Measurements from ENCODE around the gene ALX4. TPM values are rescaled to one million over a fixed set of nuclear protein-coding genes. Genes with fewer than 3 reads are reported as not detected.

Gene ALX4
- total and polyA plus RNA-seq, 9 of the 15 experiments (the other 6 are each of a cell fraction or from before 2014, with no cell fraction given) = 0.07 to 1.2 (median 0.33) TPM

DNA sequence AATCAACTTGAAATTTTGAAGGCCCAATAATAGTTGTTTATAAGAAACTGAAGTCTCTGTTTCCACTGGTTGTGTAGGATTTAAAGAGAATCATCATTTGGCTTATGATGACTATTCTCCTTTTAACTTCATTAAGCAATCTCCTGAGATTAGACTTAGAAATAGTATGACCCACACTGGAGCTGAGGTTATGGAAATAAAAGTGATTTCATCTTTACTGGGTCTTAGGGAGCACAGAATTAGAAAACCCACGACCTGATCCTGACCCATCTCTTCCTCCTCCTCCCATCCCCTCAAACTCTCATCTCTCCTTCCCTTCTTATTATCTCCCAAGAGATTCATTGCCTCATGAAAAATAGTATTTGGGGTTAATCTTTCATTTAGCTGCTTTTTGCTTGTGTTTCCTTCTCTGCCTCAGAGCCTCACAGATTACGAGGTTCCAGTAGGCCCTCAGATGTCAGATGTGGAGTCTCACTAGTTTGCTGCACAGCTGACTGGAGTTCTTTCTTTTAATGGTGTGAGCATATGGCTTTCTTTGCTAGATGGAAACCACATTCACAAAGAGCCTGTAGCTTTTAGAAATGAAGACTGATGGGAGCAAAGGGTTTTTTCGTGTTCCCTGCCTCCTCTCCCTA lies 85.0 kb downstream of the ALX4 start:
- POLR2A ChIA-PET = interaction anchor here (0.7 to 0.8 kb wide), 2 partner anchors 9 to 158 kb away, joined by 3 read pairs; no protein-coding TSS in a partner anchor
- 55% methylated on average over 3 of the region's 3 CpGs for WGBS (ENCODE audit: insufficient coverage, low coverage, missing lambda C conversion rate)
- TF ChIP-seq, protein P1, sequence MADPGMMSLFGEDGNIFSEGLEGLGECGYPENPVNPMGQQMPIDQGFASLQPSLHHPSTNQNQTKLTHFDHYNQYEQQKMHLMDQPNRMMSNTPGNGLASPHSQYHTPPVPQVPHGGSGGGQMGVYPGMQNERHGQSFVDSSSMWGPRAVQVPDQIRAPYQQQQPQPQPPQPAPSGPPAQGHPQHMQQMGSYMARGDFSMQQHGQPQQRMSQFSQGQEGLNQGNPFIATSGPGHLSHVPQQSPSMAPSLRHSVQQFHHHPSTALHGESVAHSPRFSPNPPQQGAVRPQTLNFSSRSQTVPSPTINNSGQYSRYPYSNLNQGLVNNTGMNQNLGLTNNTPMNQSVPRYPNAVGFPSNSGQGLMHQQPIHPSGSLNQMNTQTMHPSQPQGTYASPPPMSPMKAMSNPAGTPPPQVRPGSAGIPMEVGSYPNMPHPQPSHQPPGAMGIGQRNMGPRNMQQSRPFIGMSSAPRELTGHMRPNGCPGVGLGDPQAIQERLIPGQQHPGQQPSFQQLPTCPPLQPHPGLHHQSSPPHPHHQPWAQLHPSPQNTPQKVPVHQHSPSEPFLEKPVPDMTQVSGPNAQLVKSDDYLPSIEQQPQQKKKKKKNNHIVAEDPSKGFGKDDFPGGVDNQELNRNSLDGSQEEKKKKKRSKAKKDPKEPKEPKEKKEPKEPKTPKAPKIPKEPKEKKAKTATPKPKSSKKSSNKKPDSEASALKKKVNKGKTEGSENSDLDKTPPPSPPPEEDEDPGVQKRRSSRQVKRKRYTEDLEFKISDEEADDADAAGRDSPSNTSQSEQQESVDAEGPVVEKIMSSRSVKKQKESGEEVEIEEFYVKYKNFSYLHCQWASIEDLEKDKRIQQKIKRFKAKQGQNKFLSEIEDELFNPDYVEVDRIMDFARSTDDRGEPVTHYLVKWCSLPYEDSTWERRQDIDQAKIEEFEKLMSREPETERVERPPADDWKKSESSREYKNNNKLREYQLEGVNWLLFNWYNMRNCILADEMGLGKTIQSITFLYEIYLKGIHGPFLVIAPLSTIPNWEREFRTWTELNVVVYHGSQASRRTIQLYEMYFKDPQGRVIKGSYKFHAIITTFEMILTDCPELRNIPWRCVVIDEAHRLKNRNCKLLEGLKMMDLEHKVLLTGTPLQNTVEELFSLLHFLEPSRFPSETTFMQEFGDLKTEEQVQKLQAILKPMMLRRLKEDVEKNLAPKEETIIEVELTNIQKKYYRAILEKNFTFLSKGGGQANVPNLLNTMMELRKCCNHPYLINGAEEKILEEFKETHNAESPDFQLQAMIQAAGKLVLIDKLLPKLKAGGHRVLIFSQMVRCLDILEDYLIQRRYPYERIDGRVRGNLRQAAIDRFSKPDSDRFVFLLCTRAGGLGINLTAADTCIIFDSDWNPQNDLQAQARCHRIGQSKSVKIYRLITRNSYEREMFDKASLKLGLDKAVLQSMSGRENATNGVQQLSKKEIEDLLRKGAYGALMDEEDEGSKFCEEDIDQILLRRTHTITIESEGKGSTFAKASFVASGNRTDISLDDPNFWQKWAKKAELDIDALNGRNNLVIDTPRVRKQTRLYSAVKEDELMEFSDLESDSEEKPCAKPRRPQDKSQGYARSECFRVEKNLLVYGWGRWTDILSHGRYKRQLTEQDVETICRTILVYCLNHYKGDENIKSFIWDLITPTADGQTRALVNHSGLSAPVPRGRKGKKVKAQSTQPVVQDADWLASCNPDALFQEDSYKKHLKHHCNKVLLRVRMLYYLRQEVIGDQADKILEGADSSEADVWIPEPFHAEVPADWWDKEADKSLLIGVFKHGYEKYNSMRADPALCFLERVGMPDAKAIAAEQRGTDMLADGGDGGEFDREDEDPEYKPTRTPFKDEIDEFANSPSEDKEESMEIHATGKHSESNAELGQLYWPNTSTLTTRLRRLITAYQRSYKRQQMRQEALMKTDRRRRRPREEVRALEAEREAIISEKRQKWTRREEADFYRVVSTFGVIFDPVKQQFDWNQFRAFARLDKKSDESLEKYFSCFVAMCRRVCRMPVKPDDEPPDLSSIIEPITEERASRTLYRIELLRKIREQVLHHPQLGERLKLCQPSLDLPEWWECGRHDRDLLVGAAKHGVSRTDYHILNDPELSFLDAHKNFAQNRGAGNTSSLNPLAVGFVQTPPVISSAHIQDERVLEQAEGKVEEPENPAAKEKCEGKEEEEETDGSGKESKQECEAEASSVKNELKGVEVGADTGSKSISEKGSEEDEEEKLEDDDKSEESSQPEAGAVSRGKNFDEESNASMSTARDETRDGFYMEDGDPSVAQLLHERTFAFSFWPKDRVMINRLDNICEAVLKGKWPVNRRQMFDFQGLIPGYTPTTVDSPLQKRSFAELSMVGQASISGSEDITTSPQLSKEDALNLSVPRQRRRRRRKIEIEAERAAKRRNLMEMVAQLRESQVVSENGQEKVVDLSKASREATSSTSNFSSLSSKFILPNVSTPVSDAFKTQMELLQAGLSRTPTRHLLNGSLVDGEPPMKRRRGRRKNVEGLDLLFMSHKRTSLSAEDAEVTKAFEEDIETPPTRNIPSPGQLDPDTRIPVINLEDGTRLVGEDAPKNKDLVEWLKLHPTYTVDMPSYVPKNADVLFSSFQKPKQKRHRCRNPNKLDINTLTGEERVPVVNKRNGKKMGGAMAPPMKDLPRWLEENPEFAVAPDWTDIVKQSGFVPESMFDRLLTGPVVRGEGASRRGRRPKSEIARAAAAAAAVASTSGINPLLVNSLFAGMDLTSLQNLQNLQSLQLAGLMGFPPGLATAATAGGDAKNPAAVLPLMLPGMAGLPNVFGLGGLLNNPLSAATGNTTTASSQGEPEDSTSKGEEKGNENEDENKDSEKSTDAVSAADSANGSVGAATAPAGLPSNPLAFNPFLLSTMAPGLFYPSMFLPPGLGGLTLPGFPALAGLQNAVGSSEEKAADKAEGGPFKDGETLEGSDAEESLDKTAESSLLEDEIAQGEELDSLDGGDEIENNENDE (IDR thresholded peaks at IDR 0.05; ENCODE audit: low read depth, low read length) = no peak
- TF ChIP-seq SIN3B (IDR thresholded peaks at IDR 0.05; ENCODE audit: low read depth) = no peak
- TF ChIP-seq MCM2 (IDR thresholded peaks at IDR 0.05; ENCODE audit: low read depth) = no peak
- no peak for TF ChIP-seq CBFB (CRISPR knock-in tag; IDR thresholded peaks at IDR 0.05)
- TF ChIP-seq COPS2 (conservative IDR thresholded peaks at IDR 0.05) = no peak
- TF ChIP-seq RBM14 (IDR thresholded peaks at IDR 0.05; ENCODE audit: borderline replicate concordance, insufficient read depth, low read depth, low read length) = no peak
- TF ChIP-seq HDAC2 (IDR thresholded peaks at IDR 0.05) = no peak
- TF ChIP-seq, protein P2, sequence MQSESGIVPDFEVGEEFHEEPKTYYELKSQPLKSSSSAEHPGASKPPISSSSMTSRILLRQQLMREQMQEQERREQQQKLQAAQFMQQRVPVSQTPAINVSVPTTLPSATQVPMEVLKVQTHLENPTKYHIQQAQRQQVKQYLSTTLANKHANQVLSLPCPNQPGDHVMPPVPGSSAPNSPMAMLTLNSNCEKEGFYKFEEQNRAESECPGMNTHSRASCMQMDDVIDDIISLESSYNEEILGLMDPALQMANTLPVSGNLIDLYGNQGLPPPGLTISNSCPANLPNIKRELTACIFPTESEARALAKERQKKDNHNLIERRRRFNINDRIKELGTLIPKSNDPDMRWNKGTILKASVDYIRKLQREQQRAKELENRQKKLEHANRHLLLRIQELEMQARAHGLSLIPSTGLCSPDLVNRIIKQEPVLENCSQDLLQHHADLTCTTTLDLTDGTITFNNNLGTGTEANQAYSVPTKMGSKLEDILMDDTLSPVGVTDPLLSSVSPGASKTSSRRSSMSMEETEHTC (IDR thresholded peaks at IDR 0.05) = no peak
- TF ChIP-seq MTA3 (IDR thresholded peaks at IDR 0.05; ENCODE audit: borderline replicate concordance) = no peak
- TF ChIP-seq GATA2 (CRISPR knock-in tag; IDR thresholded peaks at IDR 0.05) = no peak

More for the DNA sequence above, 85.0 kb downstream of the ALX4 start:
- ATAC-seq (no peak), DNase-seq (ENCODE audit: extremely low read depth in 1 of 4, low spot score in 3 of 4) (no peak), FAIRE-seq (no peak)
- Histone ChIP-seq H2AFZ (ENCODE audit: low read depth, low read length) (no peak overlapping the region), H3K9ac (ENCODE audit: insufficient read depth in 1 of 2, low read depth in 2 of 2, low read length in 2 of 2) (no peak overlapping the region), H3K4me1 (replicated peaks in 1 of 2; ENCODE audit: control insufficient read depth in 2 of 2, insufficient read depth in 2 of 2, low read length in 2 of 2) (peaks cover under 1% of the 10 kb centered on the region in 2 experiments; a peak in 2 of 5 replicates), H3K27me3 (ENCODE audit: control insufficient read depth in 2 of 2, insufficient read depth in 2 of 2, low read length in 2 of 2) (no peaks in the 10 kb centered on the region), H4K20me1 (replicated peaks; ENCODE audit: control insufficient read depth, insufficient read depth, low read length) (0 out of 2 replicates have a peak, but pooled peaks cover 3% of the 10 kb centered on the region), H3K36me3 (ENCODE audit: control insufficient read depth, insufficient read depth, low read length) (no peaks in the 10 kb centered on the region; the same call in 2 of the 3 replicates), H3K9me1 (ENCODE audit: control insufficient read depth, insufficient read depth, low read length) (no peaks in the 10 kb centered on the region), H3K27ac (ENCODE audit: extremely low read depth, low read depth, low read length) (no peak overlapping the region), H3K9me3 (replicated peaks; ENCODE audit: control insufficient read depth, insufficient read depth, low read depth, low read length) (no peaks in the 10 kb centered on the region), H3K79me2 (ENCODE audit: control insufficient read depth, insufficient read depth, low read length) (no peaks in the 10 kb centered on the region), H3K4me2 (ENCODE audit: insufficient read depth, low read length) (no peak overlapping the region), H3K4me3 (no peak overlapping the region)
- intact Hi-C loops (cut with micrococcal nuclease) (no loop called here), in situ Hi-C loops (cut with MboI) (no loop called here)
- CTCF ChIA-PET (ENCODE audit: low intra/inter-chr PET ratio) = no interaction called here
- BruUV-seq (replicated peaks) = no TSS peak
